Epithelial cell of esophagus (primary cell): ENCODE results near the gene PLIN3.
A peak's percentile ranks its signal among the peaks of the same experiment; 100 is the strongest.

Source experiments
- DNase-seq: peaks from one replicate; pipeline ENCODE4 v3.0.0; 2010; ENCODE audit warnings: low read depth
- H3K4me3 ChIP-seq: 2 replicates; pipeline ENCODE4 v1.5.1; 2011; ENCODE audit warnings: mild to moderate bottlenecking, low read length, control low read depth
- TF ChIP-seq, protein P1 (sequence below): IDR thresholded peaks from 2 replicates; pipeline ENCODE4 v1.5.1; 2011; ENCODE audit warnings: low read depth, mild to moderate bottlenecking, low read length, control low read depth, inconsistent platforms; ENCODE audit not compliant: insufficient read depth; ENCODE audit errors: missing control alignments

PLIN3 gene

GRCh38 chr19:4911314-4911713 is 43.8 kb upstream of the PLIN3 start:
- peak overlapping the region; percentile 52 for H3K4me3 ChIP-seq
- peak; percentile 18 for DNase-seq
- TF ChIP-seq, protein P1, sequence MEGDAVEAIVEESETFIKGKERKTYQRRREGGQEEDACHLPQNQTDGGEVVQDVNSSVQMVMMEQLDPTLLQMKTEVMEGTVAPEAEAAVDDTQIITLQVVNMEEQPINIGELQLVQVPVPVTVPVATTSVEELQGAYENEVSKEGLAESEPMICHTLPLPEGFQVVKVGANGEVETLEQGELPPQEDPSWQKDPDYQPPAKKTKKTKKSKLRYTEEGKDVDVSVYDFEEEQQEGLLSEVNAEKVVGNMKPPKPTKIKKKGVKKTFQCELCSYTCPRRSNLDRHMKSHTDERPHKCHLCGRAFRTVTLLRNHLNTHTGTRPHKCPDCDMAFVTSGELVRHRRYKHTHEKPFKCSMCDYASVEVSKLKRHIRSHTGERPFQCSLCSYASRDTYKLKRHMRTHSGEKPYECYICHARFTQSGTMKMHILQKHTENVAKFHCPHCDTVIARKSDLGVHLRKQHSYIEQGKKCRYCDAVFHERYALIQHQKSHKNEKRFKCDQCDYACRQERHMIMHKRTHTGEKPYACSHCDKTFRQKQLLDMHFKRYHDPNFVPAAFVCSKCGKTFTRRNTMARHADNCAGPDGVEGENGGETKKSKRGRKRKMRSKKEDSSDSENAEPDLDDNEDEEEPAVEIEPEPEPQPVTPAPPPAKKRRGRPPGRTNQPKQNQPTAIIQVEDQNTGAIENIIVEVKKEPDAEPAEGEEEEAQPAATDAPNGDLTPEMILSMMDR = no peak

- H3K4me3 ChIP-seq = peak overlapping the region; percentile 52
- peak; percentile 39 for DNase-seq
- TF ChIP-seq, protein P1 = no peak
These were observed 43.3 kb upstream of the PLIN3 start for GRCh38 chr19:4910594-4911281.

DNA sequence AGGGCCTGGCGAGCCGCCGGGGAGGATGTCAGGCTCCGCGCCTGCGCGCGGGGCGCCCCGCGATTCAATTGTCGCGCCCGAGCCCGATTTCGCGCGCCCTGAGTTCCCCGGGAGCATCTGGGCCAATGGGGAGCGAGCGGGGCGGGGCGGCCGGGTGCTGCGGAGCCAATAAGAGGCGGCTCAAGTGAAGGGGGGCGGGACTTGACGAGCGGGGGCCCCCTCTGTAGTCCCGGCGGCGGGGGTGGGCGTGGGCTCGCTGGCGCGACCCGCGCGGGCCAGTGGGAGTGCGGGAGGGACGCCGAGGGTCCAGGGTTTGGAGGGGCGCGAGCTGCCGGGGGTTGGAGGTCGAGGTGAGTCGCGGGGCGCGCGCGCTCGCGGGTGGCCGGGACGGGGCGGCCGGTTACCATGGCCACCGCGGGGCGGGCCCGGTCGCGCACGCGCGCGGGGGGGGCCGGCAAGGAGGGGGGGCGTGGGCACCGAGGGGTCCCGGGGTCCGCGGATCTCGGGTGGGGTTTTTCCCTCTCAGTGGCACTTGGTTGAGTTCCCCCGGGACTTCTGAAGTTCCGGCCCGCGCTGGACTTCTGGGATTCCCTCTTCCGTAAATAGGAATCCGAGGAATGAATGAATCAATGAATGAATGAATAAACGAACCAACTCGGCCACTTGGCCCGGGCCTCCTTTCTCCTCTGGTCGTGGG is 42.6 kb upstream of the PLIN3 start:
- TF ChIP-seq, protein P1 = no peak
- peak; percentile 95 for DNase-seq
- H3K4me3 ChIP-seq = peak overlapping the region; percentile 52

DNA sequence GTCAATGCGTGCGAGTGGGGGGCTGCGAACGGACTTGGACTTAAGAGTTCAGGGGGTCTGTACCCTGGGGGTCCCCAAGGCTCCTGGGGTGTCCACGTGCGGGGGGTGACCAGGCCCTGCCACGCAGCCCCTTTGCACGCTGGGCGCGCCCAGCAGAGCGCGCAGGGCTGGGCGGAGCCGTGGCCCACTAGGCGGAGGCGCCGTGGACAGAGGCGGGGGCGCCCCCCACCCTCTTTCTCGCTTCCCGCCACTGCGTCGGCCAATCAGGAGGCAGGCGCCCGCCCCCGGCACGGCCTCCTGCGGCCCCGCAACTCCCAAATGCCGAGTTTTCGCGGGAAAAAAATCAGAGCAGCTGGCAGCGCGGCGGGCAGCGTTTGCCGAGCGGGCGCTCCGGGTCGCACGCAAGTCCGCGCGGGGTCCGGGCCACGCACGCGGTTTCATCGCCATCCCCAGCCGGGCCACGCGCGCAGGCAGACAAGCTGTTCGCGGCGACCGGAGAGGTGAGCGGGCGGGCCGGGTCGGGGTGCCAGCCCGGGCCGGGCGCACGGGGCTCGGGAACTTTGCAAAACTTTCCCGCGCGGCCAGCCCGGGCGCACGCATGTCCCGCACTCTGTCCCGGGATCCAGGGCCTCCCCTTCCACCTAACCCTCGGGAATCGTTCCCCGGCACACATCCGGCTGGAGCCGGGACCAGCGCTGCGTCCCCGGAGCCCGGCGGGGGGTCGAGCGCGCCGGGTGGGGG is 41.9 kb upstream of the PLIN3 start, which contains the start of gene UHRF1:
UHRF1 (plus strand) TSS at position 346 of the 741 bp plus-strand sequence. CDS start 1,385 bp downstream, outside the sequence.
- peak within 1 kb of the TSS; percentile 52 for H3K4me3 ChIP-seq
- TF ChIP-seq, protein P1 = no peak
- DNase-seq = no peak

DNA sequence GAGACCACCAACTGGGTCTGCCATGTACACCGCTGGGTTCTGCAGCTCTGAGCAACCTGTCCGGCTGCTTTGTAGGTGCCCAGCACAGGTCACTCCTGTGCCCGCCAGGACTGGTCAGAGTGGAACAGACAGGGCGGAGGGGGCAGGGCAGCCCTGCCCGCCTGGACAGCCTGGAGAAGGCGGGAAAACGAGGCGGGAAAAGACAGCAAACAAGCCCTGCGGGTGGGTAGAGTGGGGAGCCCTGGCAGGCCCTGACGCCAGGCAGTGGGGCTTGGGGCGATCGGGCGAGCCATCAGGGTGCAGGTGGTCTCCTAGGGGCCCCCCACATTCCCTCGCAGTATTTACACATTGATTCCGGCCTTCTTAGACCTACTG is 41.3 kb upstream of the PLIN3 start:
- DNase-seq = no peak
- TF ChIP-seq, protein P1 = no peak
- H3K4me3 ChIP-seq = no peak overlapping the region

DNA sequence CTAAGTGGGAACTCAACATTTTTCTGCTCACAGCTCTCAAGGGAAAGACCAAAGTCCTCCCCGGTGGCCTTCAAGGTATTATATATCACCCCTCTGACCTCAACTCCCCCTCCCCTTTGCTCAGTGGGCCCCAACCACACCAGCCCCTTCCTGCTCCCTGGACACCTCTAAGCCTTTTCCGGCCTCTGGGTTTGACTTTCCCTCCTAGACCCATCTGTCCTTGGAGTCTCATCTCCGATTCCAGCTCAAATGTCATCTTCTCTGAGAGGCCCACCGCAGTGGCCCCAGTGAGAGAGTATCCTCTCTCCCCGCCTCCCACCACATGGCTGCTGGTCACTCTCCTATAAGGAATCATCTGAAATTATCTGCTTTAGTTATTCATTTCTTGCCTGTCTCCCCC is 40.9 kb upstream of the PLIN3 start:
- DNase-seq = no peak
- TF ChIP-seq, protein P1 = no peak
- no peak overlapping the region for H3K4me3 ChIP-seq
